Activated effector memory CD4-positive, alpha-beta T cell treated with Interleukin-2 at 50 U/mL for 16 hours (primary cell): Measurements from ENCODE around the gene CDC14B.
"Not testable (repeated sequence)": the region's sequence is repeated elsewhere in the genome, so short reads cannot be mapped to it uniquely, and the experiment has no call there.

ENCODE experiments used
- DNase-seq: peaks from one replicate; pipeline ENCODE4 v3.0.0-alpha.2; 2020

The CDC14B gene

DNA sequence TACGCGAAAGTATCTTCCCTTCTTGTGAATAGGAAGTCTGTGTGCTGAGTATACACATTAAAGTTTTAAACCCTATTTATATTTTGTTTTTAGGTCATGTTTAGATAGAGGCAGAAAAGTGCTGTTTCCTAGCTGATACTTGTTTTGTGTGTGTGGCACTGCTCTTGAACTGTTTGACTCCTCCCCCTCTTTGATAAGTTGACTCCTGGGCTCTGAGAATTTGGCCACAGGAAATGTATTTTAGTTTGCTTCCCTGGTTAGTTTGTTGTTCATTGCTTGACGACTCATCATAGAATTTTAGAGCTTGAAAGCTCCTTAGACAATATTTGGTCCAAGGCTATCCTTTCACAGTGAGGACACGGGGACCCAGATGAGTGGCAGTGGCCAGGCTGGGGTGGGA lies 2.0 kb upstream of the CDC14B start:
- no peak for DNase-seq

- no peak for DNase-seq
Observed at GRCh38 chr9:96620832-96621269, 1.2 kb upstream of the CDC14B start.

DNA sequence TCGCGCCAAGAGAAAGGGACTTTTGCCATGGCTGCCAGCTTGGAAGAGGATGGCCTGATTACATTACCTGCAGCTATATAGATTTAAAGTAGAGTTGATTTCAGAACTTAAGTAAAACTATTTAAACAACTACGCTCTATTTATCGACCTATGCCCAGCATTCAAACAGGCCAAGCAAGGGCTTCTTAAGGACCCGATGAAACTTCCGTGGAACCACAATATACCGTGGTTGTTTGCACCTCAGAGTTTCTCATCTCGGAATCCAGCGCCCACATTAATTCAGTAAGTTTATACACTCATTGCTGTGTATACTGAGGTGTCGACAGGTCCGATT lies 505 bp upstream of the CDC14B start:
- no peak for DNase-seq

- no peak for DNase-seq
Observed at GRCh38 chr9:96619124-96619465, 548 bp downstream of the CDC14B start.

GRCh38 chr9:96618209-96619123 lies 1.2 kb downstream of the CDC14B start:
- peak; percentile 0 for DNase-seq

- no peak for DNase-seq
Observed at GRCh38 chr9:96617439-96618185, 2.0 kb downstream of the CDC14B start.

- DNase-seq = no peak
Observed at GRCh38 chr9:96616817-96617438, 2.7 kb downstream of the CDC14B start.

DNA sequence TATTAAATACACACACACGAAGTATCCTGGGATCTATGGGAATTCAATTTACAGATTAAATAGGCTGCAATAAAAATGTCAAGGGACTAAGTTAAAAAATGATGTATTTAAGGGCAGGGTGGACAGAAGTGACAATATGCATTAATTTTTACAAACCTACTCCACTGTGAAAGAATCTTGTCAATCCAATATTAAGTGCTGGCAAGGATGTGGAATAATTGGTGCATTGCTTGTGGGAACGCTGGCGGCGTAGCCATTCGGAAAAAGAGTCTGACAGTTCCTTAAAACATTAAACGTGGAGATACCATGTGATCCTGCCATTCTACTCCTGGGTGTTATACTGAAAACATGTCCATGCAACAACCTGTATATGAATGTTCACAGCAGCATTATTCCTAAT lies 4.2 kb downstream of the CDC14B start:
- no peak for DNase-seq

- not testable (repeated sequence) for DNase-seq
Observed at GRCh38 chr9:96614664-96615063, 5.0 kb downstream of the CDC14B start.

- DNase-seq = no peak
Observed at GRCh38 chr9:96612966-96613589, 6.6 kb downstream of the CDC14B start.

DNA sequence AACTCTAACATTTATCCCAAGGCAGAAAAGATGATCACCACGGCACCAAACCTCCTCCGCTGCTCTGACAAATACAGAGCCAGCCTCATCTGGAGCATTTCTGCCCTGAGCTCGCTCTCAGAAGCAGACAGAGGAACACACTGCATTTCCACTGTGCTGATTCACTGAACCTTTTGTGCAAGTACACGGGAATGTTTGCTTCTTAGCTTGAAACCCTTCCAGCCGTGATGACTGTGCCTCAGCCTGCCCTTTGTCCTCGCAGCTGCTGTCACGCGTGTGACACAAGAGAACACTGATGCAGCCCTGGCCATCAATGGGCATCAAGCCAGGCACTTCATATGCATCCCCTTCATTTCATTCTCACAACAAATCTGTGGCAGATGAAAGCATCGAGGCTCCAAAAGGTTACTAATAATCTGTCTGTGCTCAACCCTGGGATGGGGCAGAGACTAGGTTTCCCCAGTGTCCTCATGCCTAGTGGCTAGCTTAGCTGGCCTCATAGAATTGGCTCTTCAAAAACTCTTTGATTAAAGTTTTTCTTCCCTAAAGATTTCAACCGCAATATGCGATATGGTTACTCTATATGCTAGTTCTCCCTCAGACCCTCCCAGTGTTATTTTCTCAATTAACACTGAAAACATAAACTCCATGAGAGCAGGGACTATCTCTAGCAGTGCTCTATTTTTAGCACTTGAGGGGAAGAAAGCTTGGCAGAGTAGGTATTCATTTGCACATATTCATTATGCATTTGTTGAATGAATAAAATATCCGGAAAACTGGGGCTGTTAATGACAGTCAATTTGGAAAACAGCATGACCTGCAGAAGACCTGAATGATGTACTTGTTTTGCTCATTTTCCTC lies 7.3 kb downstream of the CDC14B start:
- no peak for DNase-seq

- DNase-seq = no peak
Observed at GRCh38 chr9:96611302-96611701, 8.3 kb downstream of the CDC14B start.

- no peak for DNase-seq
Observed at GRCh38 chr9:96609732-96610131, 9.9 kb downstream of the CDC14B start.

GRCh38 chr9:96607971-96608370 lies 11.7 kb downstream of the CDC14B start:
- DNase-seq = no peak

GRCh38 chr9:96605328-96605727 lies 14.3 kb downstream of the CDC14B start:
- DNase-seq = no peak

DNA sequence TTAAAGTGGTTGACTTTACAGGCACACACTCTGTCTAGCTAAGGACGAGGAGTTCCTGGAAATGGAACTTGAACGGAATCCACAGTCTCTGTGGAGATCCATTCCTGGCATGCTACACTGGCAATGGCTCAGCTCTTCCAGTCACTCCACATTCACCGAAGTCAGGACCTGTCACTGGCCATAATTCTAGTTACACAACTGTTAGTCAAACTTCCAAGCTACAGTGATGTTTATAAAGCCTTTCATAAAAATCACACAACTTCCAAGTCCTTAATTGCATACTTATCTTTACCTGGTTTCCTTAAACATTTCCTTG lies 15.7 kb downstream of the CDC14B start:
- no peak for DNase-seq

DNA sequence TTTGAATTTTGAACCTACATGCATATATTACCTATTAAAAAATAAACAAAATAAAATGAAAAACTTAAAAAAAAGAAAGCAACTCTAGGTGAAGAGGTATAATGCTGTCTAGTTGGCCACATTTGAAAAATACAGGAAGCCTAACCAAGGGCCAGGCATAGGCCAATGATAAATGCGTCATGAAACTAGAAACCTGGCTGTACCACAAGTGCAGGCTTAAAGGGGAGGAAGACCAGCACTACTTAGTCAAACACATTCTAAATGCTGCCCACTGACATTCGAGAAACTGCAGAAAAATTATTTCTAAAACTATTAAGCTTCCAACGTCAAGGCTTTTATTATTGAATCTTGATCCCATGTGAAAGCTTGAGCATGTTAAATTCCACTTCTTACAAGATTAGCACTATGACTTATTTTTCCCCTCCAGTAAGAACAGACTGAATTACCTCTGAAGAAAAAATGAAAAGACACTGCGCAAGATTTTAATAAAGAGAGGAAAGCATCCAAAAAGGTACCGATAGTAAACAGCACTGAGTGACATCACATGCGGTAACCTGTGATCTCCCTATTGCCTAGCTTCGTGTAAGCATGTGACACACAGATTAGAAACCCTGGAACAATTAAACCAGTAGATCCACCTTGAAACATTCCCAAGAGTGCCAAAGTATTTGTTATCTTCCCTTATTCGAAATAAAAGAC lies 16.2 kb downstream of the CDC14B start:
- DNase-seq = no peak

DNA sequence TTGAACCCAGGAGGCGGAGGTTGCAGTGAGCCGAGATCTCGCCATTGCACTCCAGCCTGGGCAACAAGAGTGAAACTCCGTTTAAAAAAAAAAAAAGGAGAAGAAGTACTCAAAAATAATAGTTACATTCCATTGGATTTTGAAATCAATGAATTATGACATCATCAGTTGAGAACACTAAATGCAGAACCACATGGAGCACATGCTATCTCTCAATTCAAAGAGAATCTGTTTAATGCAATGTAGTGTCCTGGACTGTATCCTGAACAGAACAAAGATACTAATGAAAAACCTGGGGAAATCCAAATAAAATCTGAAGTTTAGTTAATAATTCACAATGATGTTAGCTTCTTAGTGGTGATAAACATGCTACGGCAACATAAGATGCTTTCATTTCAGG lies 20.3 kb downstream of the CDC14B start:
- DNase-seq = no peak

DNA sequence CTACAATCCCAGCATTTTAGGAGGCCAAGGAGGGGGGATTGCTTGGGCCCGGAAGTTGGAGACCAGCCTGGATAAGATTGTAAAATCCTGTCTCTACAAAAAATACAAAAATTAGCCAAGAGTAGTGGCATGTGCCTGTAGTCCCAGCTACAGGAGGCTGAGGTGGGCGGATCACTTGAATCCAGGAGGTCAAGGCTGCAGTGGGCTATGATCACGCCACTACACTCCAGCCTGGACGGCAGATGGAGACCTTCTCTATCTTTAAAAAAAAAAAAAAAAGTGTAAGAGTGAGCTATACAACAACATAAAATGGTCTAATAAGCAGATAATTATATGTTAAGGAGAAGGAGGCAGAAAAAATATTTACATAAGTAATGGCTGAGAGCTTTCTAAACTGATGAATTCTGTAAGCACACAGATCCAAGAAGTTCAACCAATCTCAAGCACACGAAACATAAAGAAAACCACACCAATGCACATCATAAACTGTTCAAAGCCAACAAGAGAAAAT lies 23.0 kb downstream of the CDC14B start:
- no peak for DNase-seq

DNA sequence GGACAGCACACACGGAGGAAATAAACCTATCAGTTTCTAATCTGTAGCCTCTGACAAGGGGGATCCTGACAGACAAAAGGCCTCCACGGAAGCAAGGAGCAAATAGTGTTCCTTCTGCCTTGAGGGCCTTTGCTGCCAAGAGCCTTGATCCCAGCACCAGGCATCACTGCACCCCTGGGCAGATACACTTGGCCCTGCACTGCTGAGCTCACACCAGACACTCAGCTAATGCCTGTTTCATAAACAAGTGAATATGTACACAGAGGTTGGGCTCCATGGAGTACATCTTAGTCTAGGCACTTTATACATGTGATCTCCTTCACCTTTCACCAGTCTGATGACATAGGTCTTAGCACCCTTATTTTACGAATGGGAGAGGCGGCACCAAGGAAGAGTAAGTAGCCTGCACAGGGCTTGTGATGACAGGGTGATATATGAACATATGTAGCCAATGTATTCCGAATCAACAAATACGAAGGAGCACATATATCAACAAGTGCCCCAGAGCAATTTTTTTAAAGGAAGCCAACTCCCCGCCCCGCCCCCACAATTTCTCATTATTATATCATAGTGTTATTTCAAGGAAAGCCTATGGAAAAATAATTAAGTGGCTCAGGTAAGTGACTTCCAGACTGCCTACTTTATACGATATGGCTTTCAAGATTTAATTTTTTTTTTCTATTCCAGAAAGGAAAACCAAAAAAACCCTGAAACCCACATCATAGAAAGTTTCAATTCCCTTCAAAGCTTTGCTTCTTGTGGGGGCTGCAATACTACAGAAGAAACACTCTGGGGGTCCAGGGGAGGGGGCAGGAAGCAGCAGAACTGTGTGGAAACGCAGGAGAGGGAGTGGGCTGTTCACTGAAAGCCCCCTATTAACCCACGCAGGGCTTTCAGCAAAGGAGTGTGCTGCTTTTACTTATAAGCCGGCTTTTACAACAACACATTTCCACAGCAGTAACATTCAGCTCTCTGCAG lies 32.0 kb downstream of the CDC14B start:
- DNase-seq = no peak
